ENCODE results near the gene KRTAP6-3.

DNA sequence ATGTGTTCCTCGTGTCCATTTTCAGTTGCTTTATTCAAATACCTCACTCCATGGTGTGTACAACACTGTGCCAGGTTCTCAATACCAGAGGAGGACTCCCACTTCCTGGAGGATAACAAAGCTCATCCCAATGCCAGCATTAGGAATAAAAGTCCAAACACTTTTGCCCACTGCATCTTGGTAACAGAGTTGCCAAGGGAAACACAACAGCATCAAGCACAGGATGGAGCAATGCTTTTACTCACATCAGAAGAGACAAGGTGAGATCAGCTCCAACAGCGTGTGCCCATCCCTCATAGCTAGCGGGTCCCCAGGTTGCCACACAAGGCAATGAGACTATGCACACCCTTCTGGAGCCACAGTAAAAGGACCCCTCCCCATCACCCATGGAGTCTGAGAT is 31.1 kb downstream of the KRTAP6-3 start:
- no peak for TF ChIP-seq TAF1 (IDR thresholded peaks at IDR 0.05; ENCODE audit: low read depth)
- TF ChIP-seq, protein P1, sequence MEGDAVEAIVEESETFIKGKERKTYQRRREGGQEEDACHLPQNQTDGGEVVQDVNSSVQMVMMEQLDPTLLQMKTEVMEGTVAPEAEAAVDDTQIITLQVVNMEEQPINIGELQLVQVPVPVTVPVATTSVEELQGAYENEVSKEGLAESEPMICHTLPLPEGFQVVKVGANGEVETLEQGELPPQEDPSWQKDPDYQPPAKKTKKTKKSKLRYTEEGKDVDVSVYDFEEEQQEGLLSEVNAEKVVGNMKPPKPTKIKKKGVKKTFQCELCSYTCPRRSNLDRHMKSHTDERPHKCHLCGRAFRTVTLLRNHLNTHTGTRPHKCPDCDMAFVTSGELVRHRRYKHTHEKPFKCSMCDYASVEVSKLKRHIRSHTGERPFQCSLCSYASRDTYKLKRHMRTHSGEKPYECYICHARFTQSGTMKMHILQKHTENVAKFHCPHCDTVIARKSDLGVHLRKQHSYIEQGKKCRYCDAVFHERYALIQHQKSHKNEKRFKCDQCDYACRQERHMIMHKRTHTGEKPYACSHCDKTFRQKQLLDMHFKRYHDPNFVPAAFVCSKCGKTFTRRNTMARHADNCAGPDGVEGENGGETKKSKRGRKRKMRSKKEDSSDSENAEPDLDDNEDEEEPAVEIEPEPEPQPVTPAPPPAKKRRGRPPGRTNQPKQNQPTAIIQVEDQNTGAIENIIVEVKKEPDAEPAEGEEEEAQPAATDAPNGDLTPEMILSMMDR (IDR thresholded peaks at IDR 0.05; ENCODE audit: poor library complexity, severe bottlenecking) = no peak
- TF ChIP-seq EZH2 (IDR thresholded peaks at IDR 0.05; ENCODE audit: borderline replicate concordance, insufficient read depth, low read length, poor library complexity, severe bottlenecking) = no peak
- no peak for TF ChIP-seq POLR2AphosphoS5 (IDR thresholded peaks at IDR 0.05)
- TF ChIP-seq, protein P2, sequence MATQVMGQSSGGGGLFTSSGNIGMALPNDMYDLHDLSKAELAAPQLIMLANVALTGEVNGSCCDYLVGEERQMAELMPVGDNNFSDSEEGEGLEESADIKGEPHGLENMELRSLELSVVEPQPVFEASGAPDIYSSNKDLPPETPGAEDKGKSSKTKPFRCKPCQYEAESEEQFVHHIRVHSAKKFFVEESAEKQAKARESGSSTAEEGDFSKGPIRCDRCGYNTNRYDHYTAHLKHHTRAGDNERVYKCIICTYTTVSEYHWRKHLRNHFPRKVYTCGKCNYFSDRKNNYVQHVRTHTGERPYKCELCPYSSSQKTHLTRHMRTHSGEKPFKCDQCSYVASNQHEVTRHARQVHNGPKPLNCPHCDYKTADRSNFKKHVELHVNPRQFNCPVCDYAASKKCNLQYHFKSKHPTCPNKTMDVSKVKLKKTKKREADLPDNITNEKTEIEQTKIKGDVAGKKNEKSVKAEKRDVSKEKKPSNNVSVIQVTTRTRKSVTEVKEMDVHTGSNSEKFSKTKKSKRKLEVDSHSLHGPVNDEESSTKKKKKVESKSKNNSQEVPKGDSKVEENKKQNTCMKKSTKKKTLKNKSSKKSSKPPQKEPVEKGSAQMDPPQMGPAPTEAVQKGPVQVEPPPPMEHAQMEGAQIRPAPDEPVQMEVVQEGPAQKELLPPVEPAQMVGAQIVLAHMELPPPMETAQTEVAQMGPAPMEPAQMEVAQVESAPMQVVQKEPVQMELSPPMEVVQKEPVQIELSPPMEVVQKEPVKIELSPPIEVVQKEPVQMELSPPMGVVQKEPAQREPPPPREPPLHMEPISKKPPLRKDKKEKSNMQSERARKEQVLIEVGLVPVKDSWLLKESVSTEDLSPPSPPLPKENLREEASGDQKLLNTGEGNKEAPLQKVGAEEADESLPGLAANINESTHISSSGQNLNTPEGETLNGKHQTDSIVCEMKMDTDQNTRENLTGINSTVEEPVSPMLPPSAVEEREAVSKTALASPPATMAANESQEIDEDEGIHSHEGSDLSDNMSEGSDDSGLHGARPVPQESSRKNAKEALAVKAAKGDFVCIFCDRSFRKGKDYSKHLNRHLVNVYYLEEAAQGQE (IDR thresholded peaks at IDR 0.05; ENCODE audit: borderline replicate concordance) = no peak

Measured in neural cell (in vitro differentiated cells).